ENCODE results near the gene MAP1LC3A. TPM values are rescaled to one million over a fixed set of nuclear protein-coding genes. Genes with fewer than 3 reads are reported as not detected.

Gene MAP1LC3A
- total RNA-seq, 1 experiment from 2014 or later = 25.9 TPM

DNA sequence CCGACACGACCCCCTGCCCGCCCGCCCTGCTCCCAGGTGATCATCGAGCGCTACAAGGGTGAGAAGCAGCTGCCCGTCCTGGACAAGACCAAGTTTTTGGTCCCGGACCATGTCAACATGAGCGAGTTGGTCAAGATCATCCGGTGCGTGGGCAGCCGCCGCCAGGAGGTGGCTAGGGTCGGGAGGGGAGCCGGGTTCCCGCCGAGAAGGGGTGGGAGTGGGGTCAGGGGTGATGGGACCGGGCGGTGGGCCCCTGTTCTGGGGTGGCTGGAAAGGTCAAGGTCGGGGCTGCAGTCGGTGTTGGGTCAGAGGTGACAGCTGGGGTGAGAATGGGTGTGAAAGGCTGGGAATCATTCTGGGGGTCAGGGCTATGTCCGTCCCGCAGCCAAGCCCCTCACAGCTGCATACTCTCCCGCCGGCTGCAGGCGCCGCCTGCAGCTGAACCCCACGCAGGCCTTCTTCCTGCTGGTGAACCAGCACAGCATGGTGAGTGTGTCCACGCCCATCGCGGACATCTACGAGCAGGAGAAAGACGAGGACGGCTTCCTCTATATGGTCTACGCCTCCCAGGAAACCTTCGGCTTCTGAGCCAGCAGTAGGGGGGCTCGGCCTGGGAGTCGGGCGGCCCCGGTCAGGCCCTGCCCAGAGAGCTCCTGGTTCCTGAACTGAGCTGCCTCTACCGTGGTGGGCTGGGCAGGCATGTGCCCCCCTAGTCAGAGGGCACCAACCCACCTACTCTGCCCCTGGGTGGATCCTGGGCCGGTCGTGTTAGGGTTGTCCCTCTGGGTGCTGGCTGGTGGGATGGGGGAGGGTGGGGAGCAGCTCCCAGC, 1.0 kb downstream of the MAP1LC3A start:
- no peak overlapping the region for H2BK5ac ChIP-seq (ENCODE audit: insufficient read length, low read length)
- H3K4me1 ChIP-seq (ENCODE audit: insufficient read depth, low read length) = no peaks in the 10 kb centered on the region
- H3K79me1 ChIP-seq (ENCODE audit: insufficient read depth, low read depth, low read length, poor library complexity, severe bottlenecking) = no peaks in the 10 kb centered on the region
- H3K23me2 ChIP-seq (ENCODE audit: insufficient read length, low read depth, low read length, poor library complexity, severe bottlenecking) = peaks cover 4% of the 10 kb centered on the region
- H2AK5ac ChIP-seq (ENCODE audit: insufficient read length, low read length) = no peak overlapping the region
- Mint-ChIP-seq H3K4me1 (peaks cover 7 to 9% of the 10 kb centered on the region in 2 experiments), H3K4me3 (peak overlapping the region; percentile 67 to 82), H3K27ac (0 out of 7 replicates have a peak overlapping the region, but pooled peaks of 1 of the 3 experiments have one; percentile 87), H3K36me3 (ENCODE audit: insufficient read depth in 1 of 3, low read depth in 3 of 3) (peaks cover 0 to under 1% (median 0%) of the 10 kb centered on the region in 3 experiments; a peak in 1 of 7 replicates), H3K9me3 (no peaks in the 10 kb centered on the region), H3K27me3 (ENCODE audit: low read depth) (peaks cover 5% of the 10 kb centered on the region)
- no peak overlapping the region for H3K9ac ChIP-seq (ENCODE audit: extremely low read depth, insufficient read length, low read length)
- H2BK120ac ChIP-seq (ENCODE audit: low read depth, low read length, poor library complexity, severe bottlenecking) = no peak overlapping the region
- no peak overlapping the region for H2BK20ac ChIP-seq (ENCODE audit: low read depth, low read length, poor library complexity, severe bottlenecking)
- no peak overlapping the region for H4K5ac ChIP-seq (ENCODE audit: insufficient read length, low read depth, low read length)
- H3K56ac ChIP-seq (ENCODE audit: insufficient read length, low read depth, low read length) = no peak overlapping the region
- H4K91ac ChIP-seq (ENCODE audit: insufficient read length, low read depth, low read length) = no peak overlapping the region
- H3K23ac ChIP-seq (ENCODE audit: insufficient read length, low read depth, low read length) = no peak overlapping the region
- no peak overlapping the region for H2BK15ac ChIP-seq (ENCODE audit: low read depth, low read length)
- no peak overlapping the region for H2AFZ ChIP-seq (ENCODE audit: low read length)
- H3T11ph ChIP-seq (ENCODE audit: low read length) = no peak overlapping the region
- H3K79me2 ChIP-seq (ENCODE audit: insufficient read depth, low read length) = no peaks in the 10 kb centered on the region
- H3K4ac ChIP-seq (ENCODE audit: low read depth, low read length) = no peak overlapping the region
- no peak overlapping the region for H4K8ac ChIP-seq (replicated peaks; ENCODE audit: insufficient read length, low read depth, low read length)
- TF ChIP-seq CTCF (conservative IDR thresholded peaks at IDR 0.05) = no peak
- H3K14ac ChIP-seq (ENCODE audit: insufficient read depth, low read length) = no peak overlapping the region
- peak overlapping the region; percentile 11 for H3K4me2 ChIP-seq (ENCODE audit: insufficient read depth, insufficient read length, low read length)
- H3K9me3 ChIP-seq (ENCODE audit: control insufficient read depth, low read depth, low read length) = no peaks in the 10 kb centered on the region
- no CpG with 5 or more reads among the region's 43 CpGs for WGBS (ENCODE audit: extremely low coverage, insufficient read length, low lambda C conversion rate)
- DNase-seq = peak; percentile 43
- H3K27ac ChIP-seq (ENCODE audit: insufficient read length, low read depth, low read length) = no peak overlapping the region
- no peak overlapping the region for H3K18ac ChIP-seq (ENCODE audit: insufficient read length, low read depth, low read length)
- no peaks in the 10 kb centered on the region for H3K27me3 ChIP-seq (ENCODE audit: insufficient read depth, low read length)
- no peaks in the 10 kb centered on the region for H4K20me1 ChIP-seq (ENCODE audit: control insufficient read depth, insufficient read depth, insufficient read length)
- H2BK12ac ChIP-seq (ENCODE audit: insufficient read length, low read depth, low read length) = no peak overlapping the region
